ENCODE measurements around the gene CELSR1.

CELSR1 gene

DNA sequence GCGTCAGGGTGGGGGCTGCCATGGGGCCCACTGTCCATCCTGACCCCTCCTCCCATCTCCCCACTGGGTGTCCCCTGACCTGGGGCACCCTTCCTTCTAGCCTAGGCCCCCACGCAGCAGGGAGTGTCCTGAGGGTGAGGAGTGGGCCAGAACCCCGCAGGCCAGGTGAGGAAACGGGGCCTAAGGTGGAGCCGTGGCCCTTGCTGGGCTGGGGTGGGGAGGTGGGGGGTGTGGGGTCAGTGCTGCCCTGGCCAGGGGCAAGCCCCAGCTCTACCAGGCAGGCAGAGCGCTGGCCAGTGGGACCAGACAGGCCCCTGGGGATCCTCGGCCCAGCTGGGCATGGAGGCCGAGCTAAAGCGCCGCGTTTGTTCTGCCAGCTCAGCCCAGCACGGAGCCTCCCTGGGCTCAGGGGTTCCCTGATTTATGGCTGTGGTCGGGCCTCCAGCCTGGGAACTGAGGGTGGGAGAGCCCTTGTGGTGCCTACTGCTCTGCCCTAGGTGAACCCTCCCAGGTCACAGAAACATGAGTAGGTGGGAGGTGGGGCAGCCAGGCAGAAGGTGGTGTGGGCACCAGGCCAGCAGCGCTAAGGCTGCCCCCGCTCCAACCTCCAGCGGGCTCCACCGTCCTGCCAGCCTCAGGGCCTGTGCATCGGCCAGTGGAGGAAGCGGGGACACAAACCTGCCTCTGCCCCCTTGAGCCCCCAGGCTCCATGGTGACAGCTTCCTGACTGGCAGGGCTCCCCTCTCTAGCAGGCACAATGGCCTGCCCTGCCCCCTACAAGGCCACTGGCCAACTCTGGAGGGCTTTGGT, 179.5 kb downstream of the CELSR1 start:
- Histone ChIP-seq H3K36me3 (ENCODE audit: control insufficient read depth in 1 of 2, insufficient read depth in 2 of 2, low read length in 2 of 2) (peaks cover 30 to 42% of the 10 kb centered on the region in 2 donors), H3K4me3 (ENCODE audit: low read depth in 1 of 2, low read length in 2 of 2) (no peak overlapping the region), H3K27ac (ENCODE audit: low read depth, low read length) (no peak overlapping the region), H3K4me1 (ENCODE audit: control insufficient read depth in 1 of 2, insufficient read depth in 2 of 2, low read length in 2 of 2) (peaks cover 0 to 8% of the 10 kb centered on the region in 2 donors), H3K9ac (ENCODE audit: low read depth in 1 of 2, low read length in 2 of 2) (no peak overlapping the region), H3K9me3 (ENCODE audit: control insufficient read depth in 1 of 2, low read length in 2 of 2) (no peaks in the 10 kb centered on the region), H3K27me3 (ENCODE audit: control insufficient read depth in 1 of 2, insufficient read depth in 2 of 2, low read length in 2 of 2) (no peaks in the 10 kb centered on the region)

DNA sequence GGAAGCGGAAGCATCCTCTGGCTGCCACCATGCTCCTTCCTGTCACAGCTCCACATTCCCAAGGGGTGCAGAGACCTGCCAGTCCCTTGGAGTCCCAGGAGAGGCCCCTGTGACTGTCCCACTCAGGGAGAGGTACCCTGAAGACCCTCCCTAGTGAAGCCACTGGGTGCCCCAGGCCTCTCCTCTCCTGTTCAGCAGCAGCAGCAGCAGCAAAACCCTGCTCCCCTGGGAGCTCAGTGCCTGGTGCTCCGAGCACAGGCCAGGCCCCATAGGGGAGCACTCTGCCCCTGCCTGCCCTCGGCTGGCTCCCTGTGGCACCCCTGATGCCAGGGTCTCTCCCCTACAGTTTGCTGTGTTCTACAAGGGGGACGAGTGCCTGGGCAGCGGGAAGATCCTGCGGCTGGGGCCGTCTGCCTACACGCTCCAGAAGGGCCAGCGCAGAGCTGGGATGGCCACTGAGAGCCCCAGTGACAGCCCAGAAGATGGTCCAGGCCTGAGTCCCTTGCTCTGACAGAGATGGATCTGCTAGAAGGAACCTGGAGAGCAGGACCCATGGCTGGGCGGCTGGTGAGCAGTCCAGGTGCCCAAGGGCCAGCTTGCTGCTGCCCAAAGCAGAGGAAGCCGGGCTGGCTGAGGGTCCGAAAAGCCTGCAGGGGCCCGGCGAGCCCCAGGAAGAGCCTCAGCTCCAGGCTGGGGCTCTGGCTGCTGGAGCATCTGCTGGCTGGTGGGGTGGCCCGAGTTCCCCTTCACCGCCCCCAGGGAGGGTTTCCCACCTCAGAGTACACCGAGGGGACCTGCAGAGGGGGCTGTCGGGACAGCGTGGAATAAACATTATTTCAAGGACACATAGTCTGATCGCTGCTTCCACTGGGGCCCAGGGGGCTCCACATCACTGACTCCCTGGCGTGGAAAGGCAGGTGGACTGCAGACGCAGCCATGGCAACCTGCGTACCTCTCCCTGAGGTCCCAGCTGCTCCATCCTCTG, 180.6 kb downstream of the CELSR1 start:
- no peaks in the 10 kb centered on the region for H3K27me3 ChIP-seq (ENCODE audit: control insufficient read depth in 1 of 2, insufficient read depth in 2 of 2, low read length in 2 of 2)
- no peak overlapping the region for H3K9ac ChIP-seq (ENCODE audit: low read depth in 1 of 2, low read length in 2 of 2)
- no peak overlapping the region for H3K27ac ChIP-seq (ENCODE audit: low read depth, low read length)
- peaks cover 30 to 53% of the 10 kb centered on the region in 2 donors for H3K36me3 ChIP-seq (ENCODE audit: control insufficient read depth in 1 of 2, insufficient read depth in 2 of 2, low read length in 2 of 2)
- no peak overlapping the region for H3K4me3 ChIP-seq (ENCODE audit: low read depth in 1 of 2, low read length in 2 of 2)
- H3K4me1 ChIP-seq (ENCODE audit: control insufficient read depth in 1 of 2, insufficient read depth in 2 of 2, low read length in 2 of 2): no peaks in the 10 kb centered on the region
- H3K9me3 ChIP-seq (ENCODE audit: control insufficient read depth in 1 of 2, low read length in 2 of 2): no peaks in the 10 kb centered on the region

DNA sequence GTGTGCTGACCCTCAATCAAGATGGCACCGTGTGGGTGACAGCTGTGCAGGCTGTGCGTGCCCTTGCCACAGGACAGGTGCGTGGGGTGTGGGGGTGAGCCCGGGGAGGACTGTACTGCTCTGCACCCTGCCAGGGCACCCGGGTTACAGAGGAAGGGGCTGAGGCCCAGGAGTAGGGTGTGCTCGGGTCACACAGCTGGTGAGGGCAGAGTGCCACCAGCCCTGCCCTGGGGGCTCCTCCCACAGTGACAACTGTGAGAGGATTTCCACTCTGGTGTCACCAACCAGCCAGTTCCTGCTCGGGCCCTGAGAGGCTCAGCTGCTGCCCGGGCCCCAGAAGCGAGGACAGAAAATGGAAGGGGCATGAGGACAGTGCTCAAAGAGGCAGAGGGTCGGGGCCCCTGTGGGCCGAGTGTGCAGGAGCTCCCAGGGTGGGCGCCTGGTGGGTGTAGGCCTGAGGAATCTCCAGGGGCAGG, 181.4 kb downstream of the CELSR1 start:
- Histone ChIP-seq H3K27ac (ENCODE audit: low read depth, low read length) (no peak overlapping the region), H3K27me3 (ENCODE audit: control insufficient read depth in 1 of 2, insufficient read depth in 2 of 2, low read length in 2 of 2) (no peaks in the 10 kb centered on the region), H3K4me3 (ENCODE audit: low read depth in 1 of 2, low read length in 2 of 2) (no peak overlapping the region), H3K36me3 (ENCODE audit: control insufficient read depth in 1 of 2, insufficient read depth in 2 of 2, low read length in 2 of 2) (peaks cover 34 to 61% of the 10 kb centered on the region in 2 donors), H3K9me3 (ENCODE audit: control insufficient read depth in 1 of 2, low read length in 2 of 2) (no peaks in the 10 kb centered on the region), H3K4me1 (ENCODE audit: control insufficient read depth in 1 of 2, insufficient read depth in 2 of 2, low read length in 2 of 2) (no peaks in the 10 kb centered on the region), H3K9ac (ENCODE audit: low read depth in 1 of 2, low read length in 2 of 2) (no peak overlapping the region)

DNA sequence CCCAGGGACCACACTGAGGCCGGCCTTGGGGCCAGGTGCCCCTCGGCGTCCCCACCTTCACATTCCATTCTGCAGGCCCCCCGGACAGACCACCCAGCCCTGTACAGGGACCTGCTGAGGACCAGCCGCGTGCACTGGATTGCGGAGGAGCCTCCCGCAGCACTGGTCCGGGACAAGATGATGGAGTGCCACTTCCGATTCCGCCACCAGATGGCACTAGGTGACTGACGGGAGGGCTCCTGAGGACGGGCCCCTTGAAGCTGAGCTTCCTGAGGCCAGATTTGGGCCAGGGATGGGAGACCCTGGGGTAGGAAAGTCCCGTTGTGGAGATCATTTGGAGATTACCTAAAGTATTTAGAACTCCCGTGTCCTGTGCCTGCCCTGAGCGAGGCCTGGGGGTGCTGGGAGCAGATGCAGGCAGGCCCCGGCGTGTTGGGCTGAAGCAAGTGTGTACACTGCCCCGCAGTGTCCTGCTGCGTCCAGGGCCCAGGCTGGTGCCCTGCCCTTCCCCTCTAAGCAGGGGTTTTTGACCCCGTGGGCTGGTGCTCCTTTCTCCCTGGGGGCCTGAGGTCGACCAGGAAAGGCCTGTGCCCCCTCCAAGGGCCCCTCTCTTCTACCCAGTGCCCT, 181.9 kb downstream of the CELSR1 start:
- Histone ChIP-seq H3K4me1 (ENCODE audit: control insufficient read depth in 1 of 2, insufficient read depth in 2 of 2, low read length in 2 of 2) (no peaks in the 10 kb centered on the region), H3K36me3 (ENCODE audit: control insufficient read depth in 1 of 2, insufficient read depth in 2 of 2, low read length in 2 of 2) (peaks cover 34 to 66% of the 10 kb centered on the region in 2 donors), H3K27ac (ENCODE audit: low read depth, low read length) (no peak overlapping the region), H3K27me3 (ENCODE audit: control insufficient read depth in 1 of 2, insufficient read depth in 2 of 2, low read length in 2 of 2) (no peaks in the 10 kb centered on the region), H3K4me3 (ENCODE audit: low read depth in 1 of 2, low read length in 2 of 2) (no peak overlapping the region), H3K9ac (ENCODE audit: low read depth in 1 of 2, low read length in 2 of 2) (no peak overlapping the region), H3K9me3 (ENCODE audit: control insufficient read depth in 1 of 2, low read length in 2 of 2) (no peaks in the 10 kb centered on the region)

DNA sequence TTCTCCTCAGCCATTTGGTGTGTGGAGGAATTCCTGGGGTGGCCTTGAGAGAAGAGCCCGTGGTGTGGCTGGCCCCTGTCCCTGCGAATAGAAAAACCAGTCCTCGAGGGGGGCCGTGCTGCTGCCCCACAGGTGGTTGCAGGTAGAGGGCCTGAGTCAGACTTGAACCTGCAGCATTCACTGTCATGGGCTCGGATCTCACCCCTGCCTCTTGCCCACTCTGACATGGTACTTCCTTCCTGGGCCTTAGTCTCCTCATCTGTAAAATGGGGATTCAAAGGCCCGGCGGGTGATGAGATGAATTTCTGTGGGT, 182.5 kb downstream of the CELSR1 start:
- Histone ChIP-seq H3K4me3 (ENCODE audit: low read depth in 1 of 2, low read length in 2 of 2) (no peak overlapping the region), H3K9ac (ENCODE audit: low read depth in 1 of 2, low read length in 2 of 2) (no peak overlapping the region), H3K9me3 (ENCODE audit: control insufficient read depth in 1 of 2, low read length in 2 of 2) (no peaks in the 10 kb centered on the region), H3K27ac (ENCODE audit: low read depth, low read length) (no peak overlapping the region), H3K36me3 (ENCODE audit: control insufficient read depth in 1 of 2, insufficient read depth in 2 of 2, low read length in 2 of 2) (peaks cover 39 to 69% of the 10 kb centered on the region in 2 donors), H3K4me1 (ENCODE audit: control insufficient read depth in 1 of 2, insufficient read depth in 2 of 2, low read length in 2 of 2) (no peaks in the 10 kb centered on the region), H3K27me3 (ENCODE audit: control insufficient read depth in 1 of 2, insufficient read depth in 2 of 2, low read length in 2 of 2) (no peaks in the 10 kb centered on the region)

DNA sequence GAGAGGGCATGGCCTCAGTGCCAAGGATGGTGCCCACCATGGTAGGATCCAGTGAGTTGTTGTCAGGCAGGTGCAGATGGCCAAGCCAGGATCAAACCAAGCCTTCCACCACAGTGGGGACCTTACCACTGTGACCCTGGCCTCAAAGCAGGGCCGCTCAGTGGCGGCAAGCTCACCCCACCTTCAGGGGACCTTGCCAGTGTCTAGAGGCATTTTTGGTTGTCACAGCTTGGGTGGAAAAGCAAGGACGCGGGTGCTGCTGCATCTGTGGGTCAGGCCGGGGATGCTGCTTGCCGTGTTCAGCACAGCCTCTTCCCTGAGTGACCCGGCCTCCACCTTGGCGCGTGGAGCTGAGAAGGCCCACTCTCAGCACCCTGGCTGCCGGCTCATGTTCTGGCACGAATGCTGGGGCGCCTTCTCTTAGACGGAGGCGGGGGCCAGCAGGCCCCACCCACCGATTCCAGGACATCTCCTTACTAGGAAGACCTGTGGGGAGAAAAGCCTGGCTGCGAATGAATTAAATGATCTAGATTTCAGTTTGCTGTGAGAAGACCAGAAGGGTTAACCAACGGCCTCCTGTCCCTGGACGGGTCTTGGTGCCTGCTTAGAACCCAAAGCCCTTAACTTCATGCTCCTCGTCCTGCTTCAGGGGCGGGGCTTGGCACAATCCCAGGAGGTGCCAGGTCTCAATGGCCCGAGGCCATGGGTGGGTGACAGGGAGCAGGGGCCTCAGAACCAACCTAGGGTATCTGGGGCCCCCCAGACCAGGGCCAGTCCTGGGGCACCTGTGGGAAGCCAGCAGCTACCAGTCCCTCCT, 183.0 kb downstream of the CELSR1 start:
- H3K27me3 ChIP-seq (ENCODE audit: control insufficient read depth in 1 of 2, insufficient read depth in 2 of 2, low read length in 2 of 2): no peaks in the 10 kb centered on the region
- H3K27ac ChIP-seq (ENCODE audit: low read depth, low read length): no peak overlapping the region
- H3K36me3 ChIP-seq (ENCODE audit: control insufficient read depth in 1 of 2, insufficient read depth in 2 of 2, low read length in 2 of 2): peaks cover 39 to 73% of the 10 kb centered on the region in 2 donors
- H3K4me1 ChIP-seq (ENCODE audit: control insufficient read depth in 1 of 2, insufficient read depth in 2 of 2, low read length in 2 of 2): no peaks in the 10 kb centered on the region
- no peak overlapping the region for H3K9ac ChIP-seq (ENCODE audit: low read depth in 1 of 2, low read length in 2 of 2)
- H3K4me3 ChIP-seq (ENCODE audit: low read depth in 1 of 2, low read length in 2 of 2): no peak overlapping the region
- H3K9me3 ChIP-seq (ENCODE audit: control insufficient read depth in 1 of 2, low read length in 2 of 2): no peaks in the 10 kb centered on the region

DNA sequence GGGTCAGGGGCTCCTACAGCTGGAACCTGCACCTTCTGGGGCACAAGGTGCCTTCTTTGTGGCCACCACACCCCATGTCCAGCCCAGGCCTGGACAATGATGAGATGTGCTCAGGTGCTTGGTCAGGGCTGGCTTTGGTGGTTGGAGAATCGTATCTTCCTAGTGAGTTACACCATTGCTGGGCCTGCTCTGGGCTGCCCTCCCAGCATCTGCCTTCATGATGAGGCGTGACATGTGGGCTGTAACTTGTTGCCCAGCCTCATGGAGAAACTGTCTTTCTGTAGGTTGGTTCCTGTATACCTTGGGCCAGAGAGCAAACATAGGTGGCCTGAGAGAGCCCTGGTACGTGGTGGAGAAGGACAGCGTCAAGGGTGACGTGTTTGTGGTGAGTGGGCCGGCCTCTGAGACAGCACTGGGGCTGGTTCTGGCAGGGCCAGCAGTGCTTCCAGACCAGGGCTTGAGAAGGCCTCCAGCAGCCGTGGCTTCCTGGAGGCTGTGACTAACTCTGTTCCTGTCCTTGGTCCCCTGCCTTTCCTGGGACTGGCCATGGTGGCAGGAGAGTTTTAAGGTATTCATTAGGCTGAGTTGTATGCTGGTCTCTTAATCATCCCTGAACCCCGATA, 183.8 kb downstream of the CELSR1 start:
- no peak overlapping the region for H3K27ac ChIP-seq (ENCODE audit: low read depth, low read length)
- no peaks in the 10 kb centered on the region for H3K9me3 ChIP-seq (ENCODE audit: control insufficient read depth in 1 of 2, low read length in 2 of 2)
- H3K9ac ChIP-seq (ENCODE audit: low read depth in 1 of 2, low read length in 2 of 2): no peak overlapping the region
- no peaks in the 10 kb centered on the region for H3K4me1 ChIP-seq (ENCODE audit: control insufficient read depth in 1 of 2, insufficient read depth in 2 of 2, low read length in 2 of 2)
- peaks cover 39 to 77% of the 10 kb centered on the region in 2 donors for H3K36me3 ChIP-seq (ENCODE audit: control insufficient read depth in 1 of 2, insufficient read depth in 2 of 2, low read length in 2 of 2)
- H3K27me3 ChIP-seq (ENCODE audit: control insufficient read depth in 1 of 2, insufficient read depth in 2 of 2, low read length in 2 of 2): no peaks in the 10 kb centered on the region
- H3K4me3 ChIP-seq (ENCODE audit: low read depth in 1 of 2, low read length in 2 of 2): no peak overlapping the region

DNA sequence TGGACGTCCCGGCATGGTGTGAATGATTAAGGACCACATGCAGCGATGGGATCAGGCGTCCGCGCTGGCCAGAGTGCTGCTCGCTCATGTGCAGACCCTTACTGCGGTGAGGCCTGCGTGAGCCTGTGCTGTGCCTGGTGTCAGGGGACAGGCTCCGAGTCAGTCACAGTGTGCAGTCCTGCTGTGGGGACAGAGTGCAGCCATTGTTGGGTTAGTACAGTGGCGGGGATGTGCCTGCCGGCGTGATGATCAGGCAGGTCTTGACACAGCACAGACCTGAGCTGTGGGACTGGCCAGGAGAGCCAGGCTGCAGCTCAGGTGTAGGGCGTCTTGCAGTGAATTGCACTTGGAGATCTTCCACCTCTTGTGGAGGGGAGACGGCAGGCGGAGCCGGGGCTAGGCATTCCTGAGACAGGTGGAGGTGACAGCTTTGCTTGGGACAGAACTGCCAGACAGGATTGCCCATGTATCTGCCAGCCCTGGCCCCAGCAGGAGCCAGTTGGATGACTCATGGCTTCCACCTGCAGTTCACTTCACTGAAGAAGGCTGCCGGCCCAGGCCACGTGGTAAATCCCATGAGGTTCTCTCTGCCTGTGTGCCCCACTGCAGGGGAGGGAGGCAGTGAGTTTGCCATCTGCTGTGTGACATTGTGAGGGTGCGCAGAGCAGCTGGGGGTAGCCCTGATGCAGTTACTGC, 184.6 kb downstream of the CELSR1 start:
- H3K9me3 ChIP-seq (ENCODE audit: control insufficient read depth in 1 of 2, low read length in 2 of 2): no peaks in the 10 kb centered on the region
- no peak overlapping the region for H3K9ac ChIP-seq (ENCODE audit: low read depth in 1 of 2, low read length in 2 of 2)
- no peak overlapping the region for H3K27ac ChIP-seq (ENCODE audit: low read depth, low read length)
- no peaks in the 10 kb centered on the region for H3K4me1 ChIP-seq (ENCODE audit: control insufficient read depth in 1 of 2, insufficient read depth in 2 of 2, low read length in 2 of 2)
- no peaks in the 10 kb centered on the region for H3K27me3 ChIP-seq (ENCODE audit: control insufficient read depth in 1 of 2, insufficient read depth in 2 of 2, low read length in 2 of 2)
- no peak overlapping the region for H3K4me3 ChIP-seq (ENCODE audit: low read depth in 1 of 2, low read length in 2 of 2)
- H3K36me3 ChIP-seq (ENCODE audit: control insufficient read depth in 1 of 2, insufficient read depth in 2 of 2, low read length in 2 of 2): peaks cover 44 to 76% of the 10 kb centered on the region in 2 donors

DNA sequence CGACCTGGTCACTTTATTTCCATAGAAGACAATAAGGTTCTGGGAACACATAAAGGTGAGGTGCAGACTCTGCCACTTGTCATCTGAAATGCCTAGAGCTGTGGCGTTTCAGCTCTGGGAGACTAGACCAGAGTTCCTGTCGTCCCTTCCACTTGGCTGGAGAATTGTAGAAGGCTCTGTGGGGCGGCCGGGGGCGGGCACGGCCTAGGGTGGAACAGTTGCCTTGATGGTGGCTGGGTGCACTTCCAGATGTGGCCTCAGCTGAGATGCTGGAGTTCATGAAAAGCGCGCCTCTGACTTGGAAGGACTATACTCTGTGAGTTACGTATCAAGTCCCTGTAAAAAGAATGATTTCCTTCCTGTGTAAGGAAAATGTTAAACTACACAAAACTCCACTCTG, 185.1 kb downstream of the CELSR1 start:
- H3K4me3 ChIP-seq (ENCODE audit: low read depth in 1 of 2, low read length in 2 of 2): no peak overlapping the region
- peaks cover 46 to 80% of the 10 kb centered on the region in 2 donors for H3K36me3 ChIP-seq (ENCODE audit: control insufficient read depth in 1 of 2, insufficient read depth in 2 of 2, low read length in 2 of 2)
- H3K27ac ChIP-seq (ENCODE audit: low read depth, low read length): no peak overlapping the region

More for the DNA sequence above, 185.1 kb downstream of the CELSR1 start:
- H3K27me3 ChIP-seq (ENCODE audit: control insufficient read depth in 1 of 2, insufficient read depth in 2 of 2, low read length in 2 of 2): no peaks in the 10 kb centered on the region
- no peaks in the 10 kb centered on the region for H3K9me3 ChIP-seq (ENCODE audit: control insufficient read depth in 1 of 2, low read length in 2 of 2)
- H3K9ac ChIP-seq (ENCODE audit: low read depth in 1 of 2, low read length in 2 of 2): no peak overlapping the region
- H3K4me1 ChIP-seq (ENCODE audit: control insufficient read depth in 1 of 2, insufficient read depth in 2 of 2, low read length in 2 of 2): no peaks in the 10 kb centered on the region
